Lower lobe of right lung (tissue), 2 donors: Measurements from ENCODE around the gene ANKS6. TPM values are rescaled to one million over a fixed set of nuclear protein-coding genes. Genes with fewer than 3 reads are reported as not detected.

Experiments used
- ATAC-seq, 2 donors: fragments of 200-7000 bp; cut with Tn5 transposase; one replicate each; pipeline ENCODE4 v1.9.1; 2020 to 2022; ENCODE audit warnings: mild to moderate bottlenecking in 2 of 2, moderate library complexity in 2 of 2
- DNase-seq: peaks from one replicate; pipeline ENCODE4 v3.0.0-alpha.2; 2020
- H3K27ac ChIP-seq: fragments of 200-600 bp; one replicate; pipeline ENCODE4 v1.8.0; 2022
- H3K27me3 ChIP-seq: fragments of 200-600 bp; one replicate; pipeline ENCODE4 v1.8.0; 2022; ENCODE audit warnings: low read depth
- H3K36me3 ChIP-seq: fragments of 200-600 bp; one replicate; pipeline ENCODE4 v1.8.0; 2022; ENCODE audit warnings: mild to moderate bottlenecking
- H3K4me1 ChIP-seq: fragments of 200-600 bp; one replicate; pipeline ENCODE4 v1.8.0; 2022
- H3K4me3 ChIP-seq: fragments of 200-600 bp; one replicate; pipeline ENCODE4 v1.8.0; 2022; ENCODE audit warnings: mild to moderate bottlenecking
- H3K9me3 ChIP-seq: fragments of 200-600 bp; one replicate; pipeline ENCODE4 v1.8.0; 2022
- intact Hi-C: fragments of 100-400 bp; cut with DNase I; formaldehyde crosslinking; loops from one replicate; pipeline ENCODE4 v1.11.0; 2022
- total RNA-seq: library from RNA; stranded (reverse); fragmentation: NEBNext Ultra II Directional; extraction: Animal tissue kit (Norgen Biotek cat#: 25700); gene quantifications from one replicate; pipeline ENCODE4 v1.2.1, GENCODE V29; 2021
- TF ChIP-seq, protein P1 (sequence below): fragments of 200-600 bp; IDR thresholded peaks from one replicate; pipeline ENCODE4 v1.8.0; 2022; ENCODE audit warnings: antibody characterized with exemption, mild to moderate bottlenecking
- donor health status: DM: no; HTN: yes; CAD: no; lungs with severe emphysema.

ANKS6 gene
- total RNA-seq, 1 donor from 2014 or later = 16.5 TPM

DNA sequence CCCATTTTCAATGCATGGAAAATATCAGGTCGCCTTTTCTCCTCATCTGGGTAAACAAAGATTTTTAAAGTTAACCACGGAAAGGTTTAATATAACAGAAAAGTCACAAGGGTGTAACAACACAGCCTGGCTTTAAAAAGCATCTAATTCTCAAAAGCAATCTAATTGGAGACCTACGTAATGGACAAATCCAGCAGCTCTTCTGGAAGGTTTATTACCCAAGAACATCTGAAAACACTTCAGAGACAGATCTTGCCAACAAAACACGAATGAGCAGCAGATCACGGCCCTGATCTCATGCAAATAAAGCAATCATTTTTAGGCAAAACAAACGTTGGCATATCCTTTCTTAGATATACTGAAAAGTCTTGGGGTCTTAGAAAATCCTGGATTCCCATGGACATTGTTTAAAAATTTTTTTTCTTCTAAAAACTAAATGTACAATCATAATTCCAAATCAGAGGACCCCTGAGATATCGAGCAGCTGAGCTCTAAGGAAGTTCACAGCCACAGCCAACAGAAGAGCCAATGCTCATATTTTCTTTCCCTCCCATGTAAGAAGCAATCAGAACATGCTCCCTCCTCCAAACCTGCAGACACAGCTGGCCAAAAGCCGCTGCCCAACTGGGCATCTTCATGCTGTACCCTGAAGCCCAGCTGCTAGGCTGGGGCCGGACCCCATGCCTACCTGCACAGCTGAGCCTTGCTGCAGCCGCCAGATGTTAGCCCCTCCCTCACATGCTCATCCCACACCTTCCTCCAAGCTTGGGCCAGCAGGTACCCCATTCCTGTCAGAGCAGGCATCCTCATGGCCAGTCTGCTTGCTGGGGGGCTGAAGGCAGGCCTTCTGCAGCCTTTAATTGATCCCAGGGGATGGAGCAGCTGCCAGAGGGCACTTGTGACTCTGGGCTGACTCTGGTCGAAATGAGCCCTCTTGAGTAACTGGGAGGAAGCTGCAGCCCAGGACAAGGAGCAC, 11.2 kb downstream of the ANKS6 start:
- Histone ChIP-seq H3K4me1 (peaks cover 11% of the 10 kb centered on the region), H3K4me3 (no peak overlapping the region), H3K9me3 (no peaks in the 10 kb centered on the region), H3K36me3 (peaks cover 12% of the 10 kb centered on the region), H3K27me3 (no peaks in the 10 kb centered on the region), H3K27ac (no peak overlapping the region)
- ATAC-seq (no peak), DNase-seq (no peak)
- intact Hi-C loops = no loop called here
- TF ChIP-seq, protein P1, sequence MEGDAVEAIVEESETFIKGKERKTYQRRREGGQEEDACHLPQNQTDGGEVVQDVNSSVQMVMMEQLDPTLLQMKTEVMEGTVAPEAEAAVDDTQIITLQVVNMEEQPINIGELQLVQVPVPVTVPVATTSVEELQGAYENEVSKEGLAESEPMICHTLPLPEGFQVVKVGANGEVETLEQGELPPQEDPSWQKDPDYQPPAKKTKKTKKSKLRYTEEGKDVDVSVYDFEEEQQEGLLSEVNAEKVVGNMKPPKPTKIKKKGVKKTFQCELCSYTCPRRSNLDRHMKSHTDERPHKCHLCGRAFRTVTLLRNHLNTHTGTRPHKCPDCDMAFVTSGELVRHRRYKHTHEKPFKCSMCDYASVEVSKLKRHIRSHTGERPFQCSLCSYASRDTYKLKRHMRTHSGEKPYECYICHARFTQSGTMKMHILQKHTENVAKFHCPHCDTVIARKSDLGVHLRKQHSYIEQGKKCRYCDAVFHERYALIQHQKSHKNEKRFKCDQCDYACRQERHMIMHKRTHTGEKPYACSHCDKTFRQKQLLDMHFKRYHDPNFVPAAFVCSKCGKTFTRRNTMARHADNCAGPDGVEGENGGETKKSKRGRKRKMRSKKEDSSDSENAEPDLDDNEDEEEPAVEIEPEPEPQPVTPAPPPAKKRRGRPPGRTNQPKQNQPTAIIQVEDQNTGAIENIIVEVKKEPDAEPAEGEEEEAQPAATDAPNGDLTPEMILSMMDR = no peak

- Histone ChIP-seq H3K4me3 (no peak overlapping the region), H3K4me1 (peaks cover 15% of the 10 kb centered on the region), H3K9me3 (no peaks in the 10 kb centered on the region), H3K27me3 (no peaks in the 10 kb centered on the region), H3K27ac (no peak overlapping the region), H3K36me3 (peaks cover 5% of the 10 kb centered on the region)
- TF ChIP-seq, protein P1 = no peak
- ATAC-seq = no peak
- no peak for DNase-seq
- intact Hi-C loops = no loop called here
These were observed 12.7 kb downstream of the ANKS6 start for GRCh38 chr9:98783518-98784226.

DNA sequence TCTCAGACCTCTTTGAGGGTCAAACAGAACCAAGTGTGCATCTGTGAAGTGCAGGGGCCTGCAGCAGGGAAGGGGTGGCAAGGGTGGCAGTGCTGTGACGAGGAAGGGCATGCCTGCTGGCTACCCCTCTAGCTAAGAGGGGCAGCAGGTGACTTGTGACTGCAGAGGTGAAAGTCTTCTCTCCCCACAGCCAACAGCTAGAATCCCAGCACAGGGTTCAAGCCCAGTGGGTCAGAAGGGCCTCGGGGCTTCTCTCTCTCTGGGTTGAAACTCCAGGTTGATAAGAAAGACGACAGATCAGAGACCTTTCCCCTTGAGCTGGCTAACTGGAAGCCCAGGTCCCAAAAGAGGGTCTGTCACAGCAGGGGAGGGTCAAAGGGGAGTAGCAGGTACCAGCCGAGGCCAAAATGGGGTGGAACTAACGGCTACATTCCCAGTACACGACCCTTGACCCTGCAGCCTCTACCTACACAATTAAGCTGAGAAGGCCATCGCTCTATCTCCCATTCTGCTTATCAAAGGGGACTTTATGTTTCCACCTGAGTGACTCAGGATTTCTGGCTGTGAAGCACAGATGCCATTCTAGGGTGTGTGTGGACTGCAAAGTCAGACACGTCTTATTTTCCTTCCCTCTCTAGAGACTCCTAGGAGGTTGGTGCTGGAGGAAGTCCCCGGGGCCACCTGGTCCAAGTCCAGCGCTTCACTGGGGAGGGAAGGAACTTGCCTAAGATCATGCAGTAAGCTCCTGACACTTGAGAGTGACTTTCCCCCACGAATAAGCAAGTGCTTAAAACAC, 14.6 kb downstream of the ANKS6 start:
- H3K27ac ChIP-seq = peak overlapping the region; percentile 31
- TF ChIP-seq, protein P1 = no peak
- H3K4me1 ChIP-seq = peaks cover 15% of the 10 kb centered on the region
- ATAC-seq (peak; percentile 91 to 92), DNase-seq (peak; percentile 73)
- intact Hi-C loops = no loop called here
- no peak overlapping the region for H3K4me3 ChIP-seq
- no peaks in the 10 kb centered on the region for H3K9me3 ChIP-seq
- H3K27me3 ChIP-seq = no peaks in the 10 kb centered on the region
- peaks cover 10% of the 10 kb centered on the region for H3K36me3 ChIP-seq

- H3K4me3 ChIP-seq = no peak overlapping the region
- no peak for ATAC-seq
- peaks cover 13% of the 10 kb centered on the region for H3K36me3 ChIP-seq
- no peak for DNase-seq
- H3K27ac ChIP-seq = no peak overlapping the region
- TF ChIP-seq, protein P1 = no peak
- no peaks in the 10 kb centered on the region for H3K9me3 ChIP-seq
- H3K27me3 ChIP-seq = no peaks in the 10 kb centered on the region
- peaks cover 15% of the 10 kb centered on the region for H3K4me1 ChIP-seq
- intact Hi-C loops = no loop called here
These were observed 16.2 kb downstream of the ANKS6 start for GRCh38 chr9:98780059-98780749.
